GM18498 (cell line): Measurements from ENCODE around the gene ACSL4.

Experiments used
- ATAC-seq: cut with Tn5 transposase; IDR thresholded peaks from one replicate; pipeline ENCODE4 v1.9.1; 2021; ENCODE audit warnings: mild to moderate bottlenecking, moderate library complexity; ENCODE audit not compliant: unreplicated experiment

ACSL4 gene

GRCh38 chrX:109622270-109622669 is 110.8 kb downstream of the ACSL4 start:
- no peak for ATAC-seq

DNA sequence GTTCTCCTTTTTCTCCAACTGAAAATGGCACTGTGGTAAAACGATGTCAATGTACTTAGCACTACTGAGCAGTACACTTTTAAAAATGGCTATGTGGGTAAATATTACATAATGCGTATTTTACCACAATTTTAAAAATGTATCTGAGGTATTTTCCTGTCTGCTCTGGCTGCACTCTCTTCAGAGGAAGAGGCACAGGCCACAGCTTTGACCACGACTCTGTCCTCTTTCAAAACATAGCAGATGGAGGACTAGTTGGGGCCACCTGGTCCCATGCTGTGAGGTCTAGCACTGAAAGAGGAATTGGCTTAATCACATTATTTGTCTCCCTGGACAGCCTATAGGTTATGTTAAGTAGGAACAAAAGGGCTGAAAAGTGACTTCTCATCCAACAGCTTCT is 113.3 kb downstream of the ACSL4 start:
- no peak for ATAC-seq

GRCh38 chrX:109614951-109615350 is 118.1 kb downstream of the ACSL4 start:
- no peak for ATAC-seq

- no peak for ATAC-seq
Measured at GRCh38 chrX:109601486-109601885, 131.6 kb downstream of the ACSL4 start.

GRCh38 chrX:109600237-109600651 is 132.8 kb downstream of the ACSL4 start:
- no peak for ATAC-seq

GRCh38 chrX:109596015-109596414 is 137.0 kb downstream of the ACSL4 start:
- no peak for ATAC-seq
